ENCODE results near the gene AAMP. TPM values are rescaled to one million over a fixed set of nuclear protein-coding genes. Genes with fewer than 3 reads are reported as not detected.
"Not testable (repeated sequence)": the region's sequence is repeated elsewhere in the genome, so short reads cannot be mapped to it uniquely, and the experiment has no call there.

AAMP gene
- total RNA-seq, 1 donor from 2014 or later, result 89.7 TPM

DNA sequence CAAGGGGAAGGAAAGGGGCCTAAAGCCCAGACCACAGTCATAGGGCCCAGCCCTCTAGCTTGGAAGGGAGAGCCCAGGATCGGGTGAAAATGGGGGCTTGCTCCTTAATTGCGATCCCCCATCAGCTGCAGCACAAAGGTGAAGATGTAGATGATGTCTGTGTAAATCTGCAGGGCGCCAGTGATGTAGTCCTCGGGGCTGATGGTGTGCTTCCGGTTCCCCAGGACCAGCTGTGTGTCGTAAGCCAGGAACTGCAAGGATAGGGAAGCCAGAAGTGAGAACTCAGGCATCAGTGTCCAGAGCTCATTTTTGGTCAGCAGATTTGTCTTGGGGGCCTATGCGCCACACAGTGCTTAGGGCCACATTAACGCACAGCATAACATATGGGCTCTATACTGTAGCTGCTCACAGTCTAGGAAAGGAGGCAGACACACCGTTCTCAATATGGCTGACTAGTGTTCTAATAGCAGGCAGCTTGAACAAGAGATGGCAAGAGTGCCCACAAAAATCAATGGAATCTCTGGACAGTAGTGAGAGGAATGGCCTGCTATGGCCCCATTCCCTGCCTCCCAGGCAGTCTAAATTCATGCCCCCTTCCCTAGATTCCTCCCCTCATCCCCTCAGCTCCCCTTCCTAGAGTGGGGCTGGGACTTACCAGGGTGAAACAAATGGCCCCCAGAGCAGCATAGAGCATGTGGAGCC, 5.6 kb upstream of the AAMP start:
- DNase-seq (ENCODE audit: low spot score), result no peak

DNA sequence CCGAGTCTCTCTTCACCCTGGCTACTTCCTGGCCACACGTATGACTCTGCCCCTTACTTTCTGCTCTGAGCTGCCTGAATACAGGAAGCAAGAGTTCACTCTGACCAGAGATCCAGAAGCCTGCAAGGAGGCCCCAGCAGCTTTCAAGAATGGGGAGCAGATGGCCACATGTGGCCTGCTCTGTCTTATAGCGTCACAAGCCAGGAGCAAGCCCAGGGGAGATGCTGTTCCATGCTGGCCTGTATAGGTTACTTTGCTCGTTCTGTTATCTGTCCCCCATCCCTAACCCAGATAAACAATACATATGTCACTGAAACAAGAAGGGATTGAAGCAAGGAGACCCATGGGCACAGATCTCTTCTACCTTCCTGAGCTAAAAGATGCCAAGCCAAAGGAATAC, 4.6 kb upstream of the AAMP start:
- no peak for DNase-seq (ENCODE audit: low spot score)

DNA sequence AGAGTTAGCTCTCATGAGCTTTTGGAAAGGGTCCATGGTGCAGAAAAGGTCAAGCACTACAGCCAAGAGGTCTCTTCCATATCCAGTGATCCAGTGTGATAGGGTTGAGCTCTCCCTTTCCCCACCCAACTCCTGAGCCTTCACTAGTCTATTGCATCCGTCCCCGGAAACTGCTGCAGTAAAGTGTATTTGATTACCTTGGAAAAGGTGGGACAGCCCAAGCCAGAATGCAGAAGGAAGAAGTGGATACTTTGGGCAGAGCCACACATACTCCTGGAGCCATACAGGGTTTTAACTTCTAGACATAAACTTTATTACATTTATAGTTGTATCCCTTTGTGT, 3.9 kb upstream of the AAMP start:
- DNase-seq (ENCODE audit: low spot score), result no peak

DNA sequence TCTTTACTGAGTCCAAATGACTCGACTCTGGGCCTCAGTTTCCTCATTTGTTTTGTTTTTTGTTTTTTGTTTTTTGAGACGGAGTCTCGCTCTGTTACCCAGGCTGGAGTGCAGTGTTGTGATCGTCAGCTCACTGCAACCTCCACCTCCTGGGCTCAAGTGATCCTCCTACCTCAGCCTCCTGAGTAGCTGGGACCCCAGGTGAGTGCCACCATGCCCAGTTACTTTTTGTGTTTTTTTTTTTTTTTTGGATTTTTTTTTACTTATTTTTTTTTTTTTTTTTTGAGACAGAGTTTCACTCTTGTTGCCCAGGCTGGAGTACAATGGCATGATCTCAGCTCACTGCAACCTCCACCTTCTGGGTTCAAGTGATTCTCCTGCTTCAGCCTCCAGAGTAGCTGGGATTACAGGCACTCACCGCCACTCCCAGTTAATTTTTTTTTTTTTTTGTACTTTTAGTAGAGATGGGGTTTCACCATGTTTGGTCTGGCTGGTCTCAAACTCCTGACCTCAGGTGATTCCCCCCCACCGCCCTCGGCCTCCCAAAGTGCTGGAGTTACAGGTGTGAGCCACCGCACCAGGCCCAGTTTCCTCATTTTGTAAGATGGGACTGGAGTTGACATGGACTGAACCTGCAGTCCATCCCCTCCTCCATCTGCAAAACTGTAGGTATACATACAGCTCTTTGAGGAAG, 3.4 kb upstream of the AAMP start:
- DNase-seq (ENCODE audit: low spot score), result not testable (repeated sequence)

DNA sequence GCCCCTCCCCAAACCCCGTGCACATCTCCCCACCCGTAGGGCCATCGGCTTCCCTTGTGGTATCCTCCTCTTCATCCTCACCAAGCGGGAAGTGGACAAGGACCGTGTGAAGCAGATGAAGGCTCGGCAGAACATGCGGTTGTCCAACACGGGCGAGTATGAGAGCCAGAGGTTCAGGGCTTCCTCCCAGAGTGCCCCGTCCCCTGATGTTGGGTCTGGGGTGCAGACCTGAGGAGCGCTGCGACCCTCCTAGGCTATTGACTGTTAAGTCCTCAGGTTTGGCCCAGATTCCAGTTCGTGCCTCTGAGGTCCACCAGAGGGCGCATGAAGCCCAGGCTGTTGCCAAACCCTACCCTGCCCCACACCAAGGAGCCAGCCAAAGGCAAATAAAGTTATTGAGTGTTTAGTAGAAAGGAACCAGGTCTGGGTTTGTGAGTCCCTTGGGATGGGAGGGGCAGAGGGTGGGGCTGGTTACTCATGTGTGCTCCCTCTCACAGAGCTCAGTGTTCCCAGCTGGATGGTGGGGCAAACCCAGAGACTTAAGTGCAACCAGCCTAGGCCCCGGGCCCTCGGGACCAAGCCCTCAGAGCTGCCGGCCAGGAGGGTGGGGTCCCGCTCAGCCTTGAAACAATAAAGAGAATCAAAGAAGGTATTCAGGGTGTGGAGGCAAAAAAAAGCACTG, 2.7 kb upstream of the AAMP start:
- no peak for DNase-seq (ENCODE audit: low spot score)

DNA sequence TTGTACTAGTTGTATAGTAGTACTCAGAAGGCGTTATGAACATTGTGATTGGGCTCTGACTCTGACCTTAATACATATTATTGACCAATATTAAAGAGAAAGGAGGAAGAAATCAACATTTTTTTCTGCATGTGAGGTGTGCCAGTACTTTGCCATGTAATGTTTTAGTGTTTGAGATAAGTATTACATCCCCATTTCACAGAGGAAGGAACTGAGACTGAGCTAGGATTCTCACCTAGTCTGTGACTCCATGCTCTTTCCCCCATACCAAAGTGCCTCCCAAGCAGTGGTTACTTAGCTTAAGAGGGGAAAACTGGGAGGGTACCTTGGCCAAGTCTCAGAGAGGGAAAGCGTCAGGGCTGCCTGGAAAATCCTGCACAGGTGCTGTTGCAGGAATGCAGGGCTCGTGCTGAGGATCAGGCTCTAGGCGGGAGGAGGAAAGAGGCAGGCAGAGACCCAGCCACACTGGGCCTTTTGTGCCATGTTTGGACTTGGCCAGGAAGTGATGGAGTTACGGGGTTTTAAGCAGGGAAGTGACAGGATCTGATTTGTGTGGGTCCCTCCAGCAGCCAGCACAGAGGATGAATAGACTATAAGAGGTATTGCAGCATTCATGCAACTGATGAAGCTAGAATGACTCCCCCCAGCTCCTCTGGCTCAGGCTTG, 2.1 kb upstream of the AAMP start:
- DNase-seq (ENCODE audit: low spot score), result no peak

DNA sequence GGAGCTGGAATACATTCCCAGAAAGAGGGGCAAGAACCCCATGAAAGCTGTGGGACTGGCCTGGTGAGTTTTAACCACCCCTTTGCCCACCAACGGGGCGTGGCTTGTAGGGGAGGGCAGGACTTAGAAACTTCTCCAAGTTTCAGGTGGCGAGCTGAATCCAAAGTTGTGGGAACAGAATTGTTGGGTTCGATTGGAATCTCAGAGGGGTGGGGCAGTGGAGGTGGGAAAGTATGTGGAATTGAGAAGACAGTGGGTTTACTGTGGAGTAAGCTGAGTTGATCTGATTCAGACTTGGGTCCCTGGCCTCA, 1.5 kb upstream of the AAMP start:
- DNase-seq (ENCODE audit: low spot score), result no peak

DNA sequence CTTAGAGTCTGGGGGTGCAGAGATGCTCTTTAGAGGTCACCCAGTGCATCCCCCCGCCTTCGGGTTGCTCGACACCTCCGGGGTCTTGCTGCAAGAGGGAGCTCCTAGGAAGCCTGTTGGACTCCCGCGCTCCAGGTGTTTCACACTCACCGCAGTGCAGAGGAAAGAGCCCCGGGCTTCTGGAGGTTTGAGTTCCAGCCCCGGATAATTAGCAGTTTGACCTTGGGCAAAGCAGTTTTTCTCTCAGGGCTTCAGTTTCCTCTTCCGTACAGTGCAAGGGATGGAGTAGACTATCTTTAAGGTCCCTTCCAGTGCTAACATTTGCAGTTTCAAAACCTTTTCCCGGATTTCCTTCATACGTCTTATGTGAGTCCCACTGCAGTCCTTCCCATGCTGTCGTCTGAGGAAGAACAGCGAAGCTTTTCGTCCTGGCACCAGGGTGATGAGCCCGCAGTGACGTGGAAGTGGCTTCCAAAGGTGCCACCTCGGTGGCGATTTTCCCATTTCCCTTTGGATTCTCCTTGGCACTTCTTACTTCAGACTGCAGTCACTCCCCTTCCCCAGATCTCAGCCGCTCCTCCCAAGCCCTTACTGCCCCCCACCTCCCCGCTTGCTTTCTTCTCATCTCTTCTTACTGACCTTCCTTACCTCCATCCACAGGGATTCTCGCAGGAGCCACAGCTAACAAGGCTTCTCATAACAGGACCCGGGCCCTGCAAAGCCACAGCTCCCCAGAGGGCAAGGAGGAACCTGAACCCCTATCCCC, 967 bp upstream of the AAMP start:
- no peak for DNase-seq (ENCODE audit: low spot score)

DNA sequence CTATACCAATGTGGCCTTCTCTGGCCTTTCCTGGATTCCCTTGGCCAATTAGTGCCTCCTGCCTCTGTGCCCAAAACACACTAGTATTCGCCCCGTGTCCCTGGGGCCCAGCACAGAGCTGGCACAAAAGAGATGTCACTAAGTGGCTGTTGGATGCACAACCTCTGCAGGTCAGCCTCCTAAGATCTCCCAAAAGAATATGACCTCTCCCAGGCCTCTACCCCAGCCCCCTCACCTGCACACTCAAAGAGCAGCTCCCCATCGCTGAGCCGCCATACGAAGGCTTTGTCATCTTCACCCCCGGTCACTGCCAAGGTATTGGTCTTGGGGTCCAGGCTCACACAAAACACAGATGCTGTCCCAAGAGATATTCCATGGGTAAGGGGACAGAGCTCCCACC, 2.7 kb downstream of the AAMP start:
- DNase-seq (ENCODE audit: low spot score), result no peak

DNA sequence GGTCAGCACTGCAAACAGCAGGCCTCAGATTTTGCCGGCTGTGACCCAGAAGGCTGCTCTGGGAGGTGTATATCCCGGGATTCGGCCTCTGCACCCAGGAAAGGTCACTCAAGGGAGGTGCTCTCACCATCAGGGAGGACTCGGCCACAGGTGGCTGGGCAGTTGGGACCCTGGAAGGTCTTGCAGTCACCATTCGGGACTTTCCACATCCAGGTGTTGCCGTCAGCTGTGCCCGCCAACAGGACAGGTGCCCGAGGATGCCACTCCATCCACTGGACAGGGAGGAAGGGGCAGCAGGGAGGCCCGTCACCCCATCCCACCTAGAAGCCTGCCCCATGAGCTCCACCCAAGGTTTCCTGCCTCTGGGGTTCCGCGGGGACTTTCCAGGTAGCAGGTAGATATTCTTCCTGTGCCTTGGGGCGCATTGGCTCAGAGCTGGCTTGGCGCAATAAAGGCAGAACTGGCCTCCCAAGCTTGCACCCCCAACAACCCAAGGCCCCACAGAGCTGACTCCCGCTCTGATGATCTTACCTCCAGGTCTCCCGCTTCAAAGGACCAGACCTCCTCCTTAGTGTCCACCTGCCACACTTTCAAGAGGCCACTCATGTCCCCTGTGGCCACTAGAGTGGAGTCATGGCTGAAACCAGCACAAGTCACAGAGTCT, 3.5 kb downstream of the AAMP start:
- no peak for DNase-seq (ENCODE audit: low spot score)

DNA sequence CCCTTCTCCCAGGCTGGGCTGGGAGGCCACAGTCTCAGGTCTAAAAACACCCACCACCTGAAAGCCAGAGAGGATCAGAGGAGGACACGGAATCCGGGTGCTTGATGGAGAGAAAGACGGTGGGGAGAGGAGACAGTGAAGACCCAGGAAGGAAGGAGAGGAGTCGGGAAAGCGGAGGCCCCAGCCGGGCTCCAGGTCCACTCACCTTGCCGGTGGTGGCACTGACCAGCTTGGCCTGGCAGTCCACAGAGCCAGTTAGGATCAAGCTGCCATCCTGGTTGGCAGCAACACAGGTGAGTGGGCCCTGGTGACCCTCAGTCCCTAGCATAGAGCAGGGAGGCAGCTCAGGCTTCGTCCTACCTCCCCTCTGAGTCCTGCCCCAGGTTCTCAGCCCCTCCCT, 4.3 kb downstream of the AAMP start:
- DNase-seq (ENCODE audit: low spot score), result no peak

DNA sequence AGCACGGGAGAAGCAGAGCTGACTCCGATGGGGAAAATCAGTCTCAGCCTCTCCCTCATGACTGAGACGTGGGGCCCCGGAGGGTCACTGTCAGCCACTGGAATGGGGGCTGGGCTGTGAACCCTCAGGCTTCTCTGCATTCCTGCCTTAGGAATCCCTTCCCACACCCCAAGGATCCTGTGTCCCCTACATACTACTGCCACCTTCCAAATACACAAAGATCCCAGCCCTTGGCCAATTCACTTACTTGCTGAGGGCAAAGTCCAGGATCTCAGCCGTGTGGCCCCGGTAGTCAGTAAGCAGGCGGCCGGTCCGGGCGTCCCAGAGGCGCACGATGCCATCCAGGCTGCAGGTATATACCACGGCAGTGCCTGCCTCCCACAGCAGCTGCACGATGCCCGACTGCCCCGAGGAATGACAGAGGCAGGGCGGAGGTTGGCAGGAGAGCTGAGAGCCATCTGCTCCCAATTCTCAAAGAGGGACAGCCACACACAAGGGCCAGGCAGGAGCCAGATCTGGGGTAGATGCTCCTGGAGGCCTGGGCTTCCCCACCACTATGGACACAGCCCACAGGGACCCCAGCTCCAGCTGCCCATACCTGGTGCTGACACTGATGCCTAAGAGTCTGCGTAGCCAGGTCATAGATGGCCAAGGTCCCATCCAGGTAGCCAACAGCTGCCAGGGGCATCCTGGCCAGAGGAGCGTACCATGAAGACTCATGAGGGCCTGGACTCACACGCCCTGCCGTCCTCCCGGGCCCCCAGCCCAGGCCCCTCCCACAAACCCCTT, 5.0 kb downstream of the AAMP start:
- no peak for DNase-seq (ENCODE audit: low spot score)

DNA sequence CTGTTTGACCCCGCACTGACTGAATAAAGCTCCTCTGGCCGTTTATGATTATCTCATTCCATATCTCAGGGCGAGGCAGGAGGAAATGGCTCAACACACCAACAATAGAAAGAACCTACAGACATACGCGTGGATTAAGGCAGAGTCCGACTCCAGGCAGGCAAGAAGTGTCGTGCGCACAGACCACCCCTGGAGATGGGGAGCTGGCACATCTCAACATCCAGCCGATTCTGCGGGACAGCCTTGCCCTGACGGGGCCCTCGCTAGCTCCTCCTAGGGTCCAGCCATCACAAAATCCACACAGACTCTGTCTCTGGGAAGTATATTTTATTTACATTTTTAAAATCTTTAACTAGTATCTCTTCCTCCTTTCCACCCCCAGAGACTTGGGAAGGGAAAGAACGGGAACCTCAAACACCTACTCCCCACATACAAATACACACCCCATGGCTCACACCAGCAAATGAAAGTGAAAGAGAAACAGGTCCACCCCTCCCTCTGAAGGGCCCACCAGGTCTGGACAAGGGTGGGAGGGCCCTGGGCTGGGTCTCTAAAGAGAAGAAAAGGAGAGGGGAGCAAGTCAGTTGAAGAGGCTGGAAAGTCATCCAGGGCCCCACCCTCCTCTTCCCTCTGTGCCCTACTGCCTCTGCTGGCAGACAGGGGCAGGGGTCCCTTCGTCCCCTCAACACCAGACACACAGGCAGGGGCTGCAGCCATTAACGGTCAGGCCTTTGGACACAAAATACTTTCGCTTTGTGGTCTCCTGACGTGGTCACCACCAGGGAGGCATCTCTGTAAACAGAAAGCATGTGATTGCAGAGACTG, 5.9 kb downstream of the AAMP start:
- DNase-seq (ENCODE audit: low spot score), result peak; percentile 71

DNA sequence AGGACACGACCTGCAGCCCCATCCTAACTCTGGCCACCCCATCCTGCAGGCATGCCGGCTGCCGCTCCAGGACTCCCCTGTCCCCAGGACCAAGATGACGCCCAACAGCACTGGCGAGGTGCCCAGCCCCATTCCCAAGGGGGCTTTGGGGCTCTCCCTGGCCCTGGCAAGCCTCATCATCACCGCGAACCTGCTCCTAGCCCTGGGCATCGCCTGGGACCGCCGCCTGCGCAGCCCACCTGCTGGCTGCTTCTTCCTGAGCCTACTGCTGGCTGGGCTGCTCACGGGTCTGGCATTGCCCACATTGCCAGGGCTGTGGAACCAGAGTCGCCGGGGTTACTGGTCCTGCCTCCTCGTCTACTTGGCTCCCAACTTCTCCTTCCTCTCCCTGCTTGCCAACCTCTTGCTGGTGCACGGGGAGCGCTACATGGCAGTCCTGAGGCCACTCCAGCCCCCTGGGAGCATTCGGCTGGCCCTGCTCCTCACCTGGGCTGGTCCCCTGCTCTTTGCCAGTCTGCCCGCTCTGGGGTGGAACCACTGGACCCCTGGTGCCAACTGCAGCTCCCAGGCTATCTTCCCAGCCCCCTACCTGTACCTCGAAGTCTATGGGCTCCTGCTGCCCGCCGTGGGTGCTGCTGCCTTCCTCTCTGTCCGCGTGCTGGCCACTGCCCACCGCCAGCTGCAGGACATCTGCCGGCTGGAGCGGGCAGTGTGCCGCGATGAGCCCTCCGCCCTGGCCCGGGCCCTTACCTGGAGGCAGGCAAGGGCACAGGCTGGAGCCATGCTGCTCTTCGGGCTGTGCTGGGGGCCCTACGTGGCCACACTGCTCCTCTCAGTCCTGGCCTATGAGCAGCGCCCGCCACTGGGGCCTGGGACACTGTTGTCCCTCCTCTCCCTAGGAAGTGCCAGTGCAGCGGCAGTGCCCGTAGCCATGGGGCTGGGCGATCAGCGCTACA, 7.0 kb downstream of the AAMP start:
- DNase-seq (ENCODE audit: low spot score), result peak; percentile 89

DNA sequence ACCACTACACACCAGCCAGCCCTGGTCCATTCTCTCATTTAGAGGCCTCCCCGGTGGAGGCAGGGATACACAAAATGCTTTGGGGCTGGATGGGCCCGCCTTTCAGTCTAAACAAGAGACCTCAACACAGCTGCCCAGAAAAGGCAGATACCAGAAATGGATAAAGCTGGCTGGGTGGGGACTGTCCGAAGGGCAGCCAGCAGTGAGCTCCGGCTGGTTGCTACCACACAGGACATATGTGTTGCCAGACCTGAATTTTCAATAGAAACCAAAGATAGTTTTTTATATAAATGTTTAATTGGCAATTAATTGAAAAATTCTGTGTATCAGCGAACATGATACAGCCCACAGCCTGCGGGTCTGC, 7.7 kb downstream of the AAMP start:
- no peak for DNase-seq (ENCODE audit: low spot score)

DNA sequence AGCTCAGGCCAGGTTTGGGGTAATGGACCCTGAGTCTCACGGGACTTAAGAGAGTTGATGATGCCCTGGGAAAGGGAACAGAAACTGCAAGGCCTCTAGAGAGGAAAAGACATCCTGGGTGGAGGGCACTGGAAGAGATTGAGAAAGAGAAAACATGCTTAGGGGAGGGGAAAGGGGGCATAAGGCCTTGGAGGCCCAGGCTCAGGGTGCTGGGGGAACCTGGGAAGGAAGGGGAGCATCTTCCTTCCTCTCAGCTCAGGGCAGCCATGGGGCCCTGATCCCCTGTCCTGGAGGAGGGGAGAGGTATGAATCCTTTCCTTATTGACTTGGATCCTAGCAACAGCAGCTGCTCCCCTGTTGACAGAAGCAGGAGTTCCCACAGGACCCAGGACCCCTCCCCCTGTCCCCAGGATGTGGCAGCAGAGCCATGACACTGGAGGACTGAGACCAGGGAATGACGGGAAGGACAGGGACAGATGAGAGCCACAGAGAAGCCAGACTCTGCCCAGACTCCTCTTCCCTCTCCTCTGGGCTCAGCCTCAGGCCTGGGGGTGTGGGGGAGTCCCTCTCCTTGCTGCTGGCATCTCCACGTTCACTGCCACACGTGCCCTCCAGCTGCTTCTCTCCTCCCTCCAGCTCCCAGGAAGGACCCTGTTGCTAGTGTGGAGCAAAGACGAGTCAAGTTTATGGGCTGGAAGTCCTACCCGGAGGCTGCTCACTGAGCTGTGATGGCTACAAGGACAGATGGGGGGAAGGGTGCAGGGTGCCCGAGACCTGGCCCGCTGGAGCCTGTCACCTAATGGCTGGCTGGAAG, 8.3 kb downstream of the AAMP start:
- peak; percentile 88 for DNase-seq (ENCODE audit: low spot score)

DNA sequence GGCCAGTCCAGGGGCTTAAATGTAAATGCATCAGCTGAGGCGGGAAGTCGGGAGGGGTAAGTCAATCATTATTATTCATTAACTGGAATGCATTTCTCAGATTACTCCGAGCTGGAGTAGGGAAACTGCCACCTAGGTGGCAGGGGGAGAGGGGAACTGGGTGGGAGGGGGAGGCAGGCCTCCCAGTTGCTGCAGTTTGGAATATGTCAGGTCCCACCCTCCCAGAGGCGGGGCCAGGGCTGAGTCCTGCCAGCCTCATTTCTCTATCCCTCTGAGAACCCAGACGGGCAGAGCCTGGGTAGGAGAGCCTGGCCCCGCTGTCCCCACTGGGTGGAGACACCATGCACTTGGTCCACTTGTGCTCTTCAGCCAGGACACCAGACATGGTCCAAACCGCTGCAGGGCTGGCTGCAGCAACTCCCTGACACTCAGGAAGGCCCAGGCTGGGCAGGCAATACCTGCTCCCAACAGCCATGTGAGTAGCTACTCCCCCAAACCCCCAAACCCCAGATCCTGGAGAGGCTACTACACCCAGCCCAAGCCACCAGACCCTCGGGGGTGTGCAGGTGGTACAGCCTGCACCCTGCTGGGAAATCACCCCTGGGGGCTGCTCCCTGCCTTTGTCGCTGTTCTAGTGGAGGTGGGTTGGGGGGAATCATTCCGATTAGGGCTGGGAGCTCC, 9.1 kb downstream of the AAMP start, which contains the start of gene GPBAR1:
GPBAR1 (plus strand) TSS at position 274 of the 681 bp plus-strand sequence. CDS start 1,710 bp downstream, outside the sequence.
- peak; percentile 90 for DNase-seq (ENCODE audit: low spot score)

Measured in mesenteric fat pad (tissue), 1 donor.